ENCODE measurements around the gene PAQR8. TPM values are rescaled to one million over a fixed set of nuclear protein-coding genes. Genes with fewer than 3 reads are reported as not detected.

Gene PAQR8
- total RNA-seq, 1 experiment from 2014 or later: 3.4 TPM

- 0 out of 2 replicates have a peak, but pooled peaks cover 5% of the 10 kb centered on the region for H3K4me1 ChIP-seq
- no peaks in the 10 kb centered on the region for H3K27me3 ChIP-seq
- no peaks in the 10 kb centered on the region for H3K36me3 ChIP-seq
- peak overlapping the region; percentile 93 for H3K4me3 ChIP-seq
- H3K27ac ChIP-seq: no peak overlapping the region; the same call in 1 of the 2 replicates
- DNase-seq: peak in 1 of 2 experiments; percentile 5
- no peaks in the 10 kb centered on the region for H3K9me3 ChIP-seq (replicated peaks)
Observed at GRCh38 chr6:52361414-52361944, 472 bp upstream of the PAQR8 start.

GRCh38 chr6:52362443-52363227 lies 684 bp downstream of the PAQR8 start:
- H3K9me3 ChIP-seq (replicated peaks): no peaks in the 10 kb centered on the region
- peak; percentile 42 to 45 for DNase-seq
- peak overlapping the region; percentile 93 for H3K4me3 ChIP-seq
- H3K4me1 ChIP-seq: no peaks in the 10 kb centered on the region
- H3K27ac ChIP-seq: peak overlapping the region; percentile 51
- no peaks in the 10 kb centered on the region for H3K27me3 ChIP-seq
- no peaks in the 10 kb centered on the region for H3K36me3 ChIP-seq

- Histone ChIP-seq H3K36me3 (no peaks in the 10 kb centered on the region), H3K4me1 (no peaks in the 10 kb centered on the region), H3K27me3 (no peaks in the 10 kb centered on the region), H3K27ac (no peak overlapping the region), H3K4me3 (peak overlapping the region; percentile 93), H3K9me3 (replicated peaks) (no peaks in the 10 kb centered on the region)
- DNase-seq: no peak
Observed at GRCh38 chr6:52363228-52363867, 1.4 kb downstream of the PAQR8 start.

- no peaks in the 10 kb centered on the region for H3K27me3 ChIP-seq
- H3K36me3 ChIP-seq: no peaks in the 10 kb centered on the region
- H3K9me3 ChIP-seq (replicated peaks): no peaks in the 10 kb centered on the region
- no peak overlapping the region for H3K27ac ChIP-seq
- H3K4me3 ChIP-seq: no peak overlapping the region
- DNase-seq: no peak
- H3K4me1 ChIP-seq: no peaks in the 10 kb centered on the region
Observed at GRCh38 chr6:52364480-52365166, 2.7 kb downstream of the PAQR8 start.

GRCh38 chr6:52365317-52365716 lies 3.4 kb downstream of the PAQR8 start:
- H3K27me3 ChIP-seq: no peaks in the 10 kb centered on the region
- no peaks in the 10 kb centered on the region for H3K4me1 ChIP-seq
- H3K4me3 ChIP-seq: no peak overlapping the region
- H3K36me3 ChIP-seq: no peaks in the 10 kb centered on the region
- DNase-seq: no peak
- no peak overlapping the region for H3K27ac ChIP-seq
- no peaks in the 10 kb centered on the region for H3K9me3 ChIP-seq (replicated peaks)

GRCh38 chr6:52365866-52366540 lies 4.1 kb downstream of the PAQR8 start:
- no peaks in the 10 kb centered on the region for H3K27me3 ChIP-seq
- DNase-seq: no peak
- no peaks in the 10 kb centered on the region for H3K4me1 ChIP-seq
- H3K4me3 ChIP-seq: no peak overlapping the region
- H3K9me3 ChIP-seq (replicated peaks): no peaks in the 10 kb centered on the region
- no peak overlapping the region for H3K27ac ChIP-seq
- no peaks in the 10 kb centered on the region for H3K36me3 ChIP-seq

- H3K27ac ChIP-seq: no peak overlapping the region
- DNase-seq: no peak
- no peaks in the 10 kb centered on the region for H3K27me3 ChIP-seq
- peaks cover 13% of the 10 kb centered on the region for H3K4me1 ChIP-seq
- H3K36me3 ChIP-seq: no peaks in the 10 kb centered on the region
- no peaks in the 10 kb centered on the region for H3K9me3 ChIP-seq (replicated peaks)
- H3K4me3 ChIP-seq: no peak overlapping the region
Observed at GRCh38 chr6:52368002-52368401, 6.1 kb downstream of the PAQR8 start.

GRCh38 chr6:52369234-52369633 lies 7.3 kb downstream of the PAQR8 start:
- Histone ChIP-seq H3K27me3 (no peaks in the 10 kb centered on the region), H3K36me3 (no peaks in the 10 kb centered on the region), H3K9me3 (replicated peaks) (no peaks in the 10 kb centered on the region), H3K4me3 (no peak overlapping the region), H3K27ac (no peak overlapping the region), H3K4me1 (peaks cover 13% of the 10 kb centered on the region)
- no peak for DNase-seq

GRCh38 chr6:52371656-52372191 lies 9.8 kb downstream of the PAQR8 start:
- peak; percentile 61 to 75 for DNase-seq
- peak overlapping the region; percentile 22; the same call in 1 of the 2 replicates for H3K27ac ChIP-seq
- H3K4me3 ChIP-seq: no peak overlapping the region
- no peaks in the 10 kb centered on the region for H3K9me3 ChIP-seq (replicated peaks)
- H3K4me1 ChIP-seq: peaks cover 13% of the 10 kb centered on the region
- no peaks in the 10 kb centered on the region for H3K27me3 ChIP-seq
- H3K36me3 ChIP-seq: no peaks in the 10 kb centered on the region

- H3K4me1 ChIP-seq: peaks cover 13% of the 10 kb centered on the region
- DNase-seq: no peak
Observed at GRCh38 chr6:52373151-52373690, 11.3 kb downstream of the PAQR8 start.

GRCh38 chr6:52374247-52374646 lies 12.3 kb downstream of the PAQR8 start:
- Histone ChIP-seq H3K36me3 (no peaks in the 10 kb centered on the region), H3K27me3 (no peaks in the 10 kb centered on the region), H3K27ac (no peak overlapping the region), H3K4me1 (peaks cover 13% of the 10 kb centered on the region), H3K4me3 (no peak overlapping the region), H3K9me3 (replicated peaks) (no peaks in the 10 kb centered on the region)
- DNase-seq: no peak

More at GRCh38 chr6:52373151-52373690, 11.3 kb downstream of the PAQR8 start:
- Histone ChIP-seq H3K27ac (no peak overlapping the region), H3K27me3 (no peaks in the 10 kb centered on the region), H3K4me3 (no peak overlapping the region), H3K36me3 (no peaks in the 10 kb centered on the region), H3K9me3 (replicated peaks) (no peaks in the 10 kb centered on the region)

- H3K36me3 ChIP-seq: no peaks in the 10 kb centered on the region
- peaks cover 13% of the 10 kb centered on the region for H3K4me1 ChIP-seq
- no peaks in the 10 kb centered on the region for H3K9me3 ChIP-seq (replicated peaks)
- H3K27me3 ChIP-seq: no peaks in the 10 kb centered on the region
- no peak overlapping the region for H3K27ac ChIP-seq
- H3K4me3 ChIP-seq: no peak overlapping the region
- DNase-seq: no peak
Observed at GRCh38 chr6:52375780-52376556, 14.0 kb downstream of the PAQR8 start.

GRCh38 chr6:52376763-52377162 lies 14.8 kb downstream of the PAQR8 start:
- Histone ChIP-seq H3K27me3 (no peaks in the 10 kb centered on the region), H3K4me1 (peaks cover 10% of the 10 kb centered on the region), H3K9me3 (replicated peaks) (no peaks in the 10 kb centered on the region), H3K36me3 (no peaks in the 10 kb centered on the region), H3K27ac (no peak overlapping the region), H3K4me3 (no peak overlapping the region)
- DNase-seq: no peak

All from SJCRH30 (cell line).